Neural crest cell (in vitro differentiated cells): ENCODE results near the gene CCDC137. TPM values are rescaled to one million over a fixed set of nuclear protein-coding genes. Genes with fewer than 3 reads are reported as not detected.

Experiments used
- DNase-seq: peaks from one replicate; pipeline ENCODE4 v3.0.0; 2021; ENCODE audit warnings: low read depth, mixed read lengths, low spot score
- H3K27ac Mint-ChIP-seq: one replicate; pipeline ENCODE4 v1.8.0; 2021; ENCODE audit warnings: mild to moderate bottlenecking, mixed read lengths; ENCODE audit not compliant: unreplicated experiment
- H3K27me3 Mint-ChIP-seq: 2 replicates; pipeline ENCODE4 v1.8.0; 2021; ENCODE audit warnings: low read depth, mild to moderate bottlenecking, mixed read lengths
- H3K36me3 Mint-ChIP-seq: 2 replicates; pipeline ENCODE4 v1.8.0; 2021; ENCODE audit warnings: low read depth, mild to moderate bottlenecking, mixed read lengths
- H3K4me1 Mint-ChIP-seq: 2 replicates; pipeline ENCODE4 v1.8.0; 2021; ENCODE audit warnings: mixed read lengths
- H3K4me3 Mint-ChIP-seq: one replicate; pipeline ENCODE4 v1.8.0; 2021; ENCODE audit warnings: mild to moderate bottlenecking, mixed read lengths
- H3K9me3 Mint-ChIP-seq: 2 replicates; pipeline ENCODE4 v1.8.0; 2021; ENCODE audit warnings: mixed read lengths
- total RNA-seq: library from RNA; stranded (reverse); gene quantifications from 2 replicates; pipeline ENCODE4 v1.2.1, GENCODE V29; 2021
- TF ChIP-seq, protein P1 (sequence below): fragments of 200-600 bp; sonication (generic); conservative IDR thresholded peaks from 2 replicates; pipeline ENCODE4 v1.5.0; 2021; ENCODE audit warnings: antibody characterized with exemption, mild to moderate bottlenecking

The CCDC137 gene
- total RNA-seq, 1 donor from 2014 or later: 38.3 TPM

DNA sequence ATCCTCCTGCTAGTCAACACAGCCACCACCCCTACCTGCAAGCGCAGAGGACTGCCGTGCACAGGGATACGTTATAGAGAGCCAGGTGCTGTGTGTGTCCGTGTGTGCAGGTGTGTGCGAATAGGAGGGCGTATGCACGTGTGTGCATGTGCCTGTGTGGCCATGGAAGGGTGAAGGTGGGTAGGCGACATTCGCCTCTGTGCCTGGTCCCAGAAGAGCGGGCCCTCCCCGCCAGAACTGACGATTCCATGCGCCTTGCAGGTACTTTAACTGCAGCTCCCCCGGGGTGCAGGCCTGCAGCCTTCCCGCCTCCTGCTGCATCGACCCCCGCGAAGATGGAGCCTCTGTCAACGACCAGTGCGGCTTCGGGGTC lies 18.9 kb upstream of the CCDC137 start:
- Mint-ChIP-seq H3K9me3 (no peaks in the 10 kb centered on the region), H3K4me3 (peak overlapping the region; percentile 12), H3K27me3 (no peaks in the 10 kb centered on the region), H3K36me3 (no peaks in the 10 kb centered on the region), H3K4me1 (peaks cover 3% of the 10 kb centered on the region), H3K27ac (no peak overlapping the region)
- TF ChIP-seq, protein P1, sequence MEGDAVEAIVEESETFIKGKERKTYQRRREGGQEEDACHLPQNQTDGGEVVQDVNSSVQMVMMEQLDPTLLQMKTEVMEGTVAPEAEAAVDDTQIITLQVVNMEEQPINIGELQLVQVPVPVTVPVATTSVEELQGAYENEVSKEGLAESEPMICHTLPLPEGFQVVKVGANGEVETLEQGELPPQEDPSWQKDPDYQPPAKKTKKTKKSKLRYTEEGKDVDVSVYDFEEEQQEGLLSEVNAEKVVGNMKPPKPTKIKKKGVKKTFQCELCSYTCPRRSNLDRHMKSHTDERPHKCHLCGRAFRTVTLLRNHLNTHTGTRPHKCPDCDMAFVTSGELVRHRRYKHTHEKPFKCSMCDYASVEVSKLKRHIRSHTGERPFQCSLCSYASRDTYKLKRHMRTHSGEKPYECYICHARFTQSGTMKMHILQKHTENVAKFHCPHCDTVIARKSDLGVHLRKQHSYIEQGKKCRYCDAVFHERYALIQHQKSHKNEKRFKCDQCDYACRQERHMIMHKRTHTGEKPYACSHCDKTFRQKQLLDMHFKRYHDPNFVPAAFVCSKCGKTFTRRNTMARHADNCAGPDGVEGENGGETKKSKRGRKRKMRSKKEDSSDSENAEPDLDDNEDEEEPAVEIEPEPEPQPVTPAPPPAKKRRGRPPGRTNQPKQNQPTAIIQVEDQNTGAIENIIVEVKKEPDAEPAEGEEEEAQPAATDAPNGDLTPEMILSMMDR: no peak
- no peak for DNase-seq

DNA sequence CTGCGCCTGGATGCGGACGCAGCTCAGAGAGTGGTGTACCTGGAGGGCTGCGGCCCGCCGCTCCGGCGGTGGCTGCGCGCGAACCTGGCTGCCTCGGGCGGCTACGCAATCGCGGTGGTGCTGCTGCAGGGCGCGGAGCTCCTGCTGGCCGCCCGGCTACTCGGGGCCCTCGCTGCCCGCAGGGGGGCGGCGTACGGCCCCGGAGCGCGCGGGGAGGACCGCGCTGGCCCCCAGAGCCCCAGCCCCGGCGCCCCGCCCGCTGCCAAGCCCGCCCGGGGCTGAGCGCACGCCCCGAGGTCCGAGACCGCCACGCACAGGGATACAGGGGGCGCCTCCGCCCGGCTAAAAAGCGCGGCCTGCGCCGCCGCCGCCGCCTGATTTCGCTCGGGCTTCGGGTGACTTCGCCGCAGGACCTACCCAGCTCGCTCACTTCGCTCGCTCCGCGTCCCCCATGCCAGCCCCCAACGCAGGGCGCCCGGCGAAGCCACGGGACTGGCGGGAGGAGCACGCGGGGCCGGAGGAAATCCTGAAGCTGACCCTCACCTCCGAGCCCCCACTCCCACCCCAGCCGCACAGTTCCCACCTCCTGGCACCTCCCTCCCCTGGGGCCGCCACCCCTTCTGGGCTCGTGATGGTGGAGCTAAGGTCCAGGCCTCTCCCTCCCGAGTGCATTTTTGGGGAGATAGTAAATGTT lies 18.4 kb upstream of the CCDC137 start:
- TF ChIP-seq, protein P1: no peak
- H3K4me3 Mint-ChIP-seq: no peak overlapping the region
- H3K36me3 Mint-ChIP-seq: no peaks in the 10 kb centered on the region
- no peaks in the 10 kb centered on the region for H3K27me3 Mint-ChIP-seq
- H3K27ac Mint-ChIP-seq: no peak overlapping the region
- H3K4me1 Mint-ChIP-seq: peaks cover 5% of the 10 kb centered on the region
- H3K9me3 Mint-ChIP-seq: no peaks in the 10 kb centered on the region
- no peak for DNase-seq

DNA sequence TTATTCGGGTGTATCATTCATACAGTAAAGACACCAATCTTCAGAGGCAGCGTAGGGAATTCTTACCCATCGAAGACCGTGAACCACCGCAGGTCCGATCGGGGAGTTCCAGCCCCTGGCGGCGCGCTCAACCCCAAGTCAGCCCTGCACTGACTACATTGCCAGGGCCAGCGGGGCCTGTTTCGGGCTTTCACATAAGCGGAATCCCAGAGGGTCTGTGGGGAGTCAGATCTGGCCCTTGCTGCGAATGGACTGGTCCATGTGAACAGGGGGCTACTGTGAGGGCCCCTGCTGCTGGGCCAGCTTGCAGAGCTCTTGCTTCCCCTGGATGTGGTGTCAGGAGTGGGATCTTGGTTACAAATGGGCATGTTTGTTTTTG lies 17.8 kb upstream of the CCDC137 start:
- Mint-ChIP-seq H3K9me3 (no peaks in the 10 kb centered on the region), H3K27me3 (no peaks in the 10 kb centered on the region), H3K4me1 (peaks cover 11% of the 10 kb centered on the region), H3K27ac (no peak overlapping the region), H3K4me3 (no peak overlapping the region), H3K36me3 (no peaks in the 10 kb centered on the region)
- DNase-seq: no peak
- TF ChIP-seq, protein P1: no peak

DNA sequence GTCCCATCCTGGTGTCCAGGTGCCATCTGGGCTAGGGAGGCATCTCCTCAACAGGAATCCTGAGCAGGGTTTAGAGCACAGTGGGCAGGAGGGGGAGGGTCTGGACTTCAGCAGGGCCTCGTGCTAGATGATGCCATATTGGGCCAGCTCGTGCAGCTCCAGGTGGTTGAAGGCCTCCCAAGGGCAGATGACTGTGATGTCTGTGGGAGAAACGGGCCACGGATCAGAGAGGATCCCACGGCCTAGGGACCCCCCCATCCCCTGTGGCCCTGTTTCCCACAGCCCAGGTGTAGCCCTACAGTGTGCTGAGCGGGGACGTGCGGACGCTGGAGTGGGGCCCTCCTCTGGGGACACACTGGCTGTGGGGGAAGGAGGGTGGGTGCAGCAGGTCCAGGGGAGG lies 15.6 kb upstream of the CCDC137 start:
- TF ChIP-seq, protein P1: no peak
- H3K4me1 Mint-ChIP-seq: peaks cover 11% of the 10 kb centered on the region
- H3K27ac Mint-ChIP-seq: no peak overlapping the region
- no peaks in the 10 kb centered on the region for H3K36me3 Mint-ChIP-seq
- no peaks in the 10 kb centered on the region for H3K27me3 Mint-ChIP-seq
- H3K4me3 Mint-ChIP-seq: no peak overlapping the region
- no peak for DNase-seq
- no peaks in the 10 kb centered on the region for H3K9me3 Mint-ChIP-seq

DNA sequence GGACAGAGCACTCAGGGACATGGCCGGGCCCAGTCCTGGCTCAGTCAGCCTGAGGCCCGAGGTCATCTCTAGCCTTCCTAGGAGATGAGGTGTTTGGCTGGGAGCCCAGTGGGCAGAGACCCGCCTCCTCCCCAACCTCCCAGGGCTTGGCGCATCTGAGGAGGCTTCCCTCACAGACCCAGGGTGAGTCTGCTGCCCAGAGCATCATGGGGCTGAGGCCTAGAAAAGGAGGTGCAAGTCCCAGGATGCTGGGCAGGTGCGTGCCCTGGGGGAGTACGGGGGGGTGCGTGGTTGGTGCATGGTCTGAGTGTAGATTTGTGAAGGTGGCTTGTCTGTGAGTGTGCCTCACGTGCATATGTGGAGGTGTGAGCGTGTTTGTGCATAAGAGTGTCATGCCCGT lies 14.8 kb upstream of the CCDC137 start:
- no peak overlapping the region for H3K4me3 Mint-ChIP-seq
- H3K27ac Mint-ChIP-seq: no peak overlapping the region
- H3K4me1 Mint-ChIP-seq: peaks cover 11% of the 10 kb centered on the region
- H3K9me3 Mint-ChIP-seq: no peaks in the 10 kb centered on the region
- H3K27me3 Mint-ChIP-seq: no peaks in the 10 kb centered on the region
- TF ChIP-seq, protein P1: no peak
- H3K36me3 Mint-ChIP-seq: no peaks in the 10 kb centered on the region
- DNase-seq: no peak
